ENCODE data around the gene TTLL10.

GRCh38 chr1:1228596-1229321 lies 55.1 kb downstream of the TTLL10 start:
- TF ChIP-seq CTCF (conservative IDR thresholded peaks at IDR 0.05; ENCODE audit: low read depth in 2 of 2): no peak
- TF ChIP-seq REST (IDR thresholded peaks at IDR 0.05; ENCODE audit: unreplicated experiment): no peak
- TF ChIP-seq EZH2 (IDR thresholded peaks at IDR 0.05; ENCODE audit: low read depth, unreplicated experiment): no peak
- TF ChIP-seq POLR2AphosphoS5 (IDR thresholded peaks at IDR 0.05; ENCODE audit: low read depth): no peak
- no peak for TF ChIP-seq CREB1 (CRISPR knock-in tag; IDR thresholded peaks at IDR 0.05; ENCODE audit: low read depth)
- no peak for TF ChIP-seq EZH2phosphoT487 (IDR thresholded peaks at IDR 0.05; ENCODE audit: unreplicated experiment)
- TF ChIP-seq NANOG (IDR thresholded peaks at IDR 0.05; ENCODE audit: borderline replicate concordance): no peak
- no peak for TF ChIP-seq JUNB (IDR thresholded peaks at IDR 0.05; ENCODE audit: unreplicated experiment)
- no peak for TF ChIP-seq ZNF462 (CRISPR knock-in tag; IDR thresholded peaks at IDR 0.05)
- TF ChIP-seq ZNF331 (CRISPR knock-in tag; IDR thresholded peaks at IDR 0.05; ENCODE audit: low read depth): no peak
- no peak for TF ChIP-seq ZNF114 (CRISPR knock-in tag; IDR thresholded peaks at IDR 0.05)
- TF ChIP-seq ETS1 (IDR thresholded peaks at IDR 0.05): no peak

Data from GM23338 (cell line).